Glutamatergic neuron (in vitro differentiated cells): ENCODE results near the gene S1PR5. TPM values are rescaled to one million over a fixed set of nuclear protein-coding genes. Genes with fewer than 3 reads are reported as not detected.

Experiments
- DNase-seq: peaks from one replicate; pipeline ENCODE4 v3.0.0; 2022
- H3K27ac Mint-ChIP-seq: one replicate; pipeline ENCODE4 v1.8.0; 2020; ENCODE audit warnings: mild to moderate bottlenecking, mixed read lengths, inconsistent platforms; ENCODE audit not compliant: unreplicated experiment
- H3K27me3 Mint-ChIP-seq: one replicate; pipeline ENCODE4 v1.8.0; 2020; ENCODE audit warnings: mild to moderate bottlenecking, moderate library complexity, mixed read lengths, inconsistent platforms; ENCODE audit not compliant: unreplicated experiment
- H3K36me3 Mint-ChIP-seq: one replicate; pipeline ENCODE4 v1.8.0; 2020; ENCODE audit warnings: mild to moderate bottlenecking, mixed read lengths, inconsistent platforms; ENCODE audit not compliant: unreplicated experiment
- H3K4me1 Mint-ChIP-seq: one replicate; pipeline ENCODE4 v1.8.0; 2020; ENCODE audit warnings: mild to moderate bottlenecking, low read depth, mixed read lengths, inconsistent platforms; ENCODE audit not compliant: unreplicated experiment
- H3K4me3 Mint-ChIP-seq: one replicate; pipeline ENCODE4 v1.8.0; 2020; ENCODE audit warnings: mild to moderate bottlenecking, mixed read lengths, inconsistent platforms; ENCODE audit not compliant: unreplicated experiment
- H3K9me3 Mint-ChIP-seq: one replicate; pipeline ENCODE4 v1.8.0; 2020; ENCODE audit warnings: mild to moderate bottlenecking, moderate library complexity, mixed read lengths, inconsistent platforms; ENCODE audit not compliant: unreplicated experiment
- CTCF ChIP-seq: fragments of 200-600 bp; sonication (generic); IDR thresholded peaks from one replicate; pipeline ENCODE4 v1.5.0; 2021; ENCODE audit not compliant: partially characterized antibody, unreplicated experiment
- total RNA-seq: library from RNA; stranded (reverse); fragmentation: NEBNext Ultra II Directional; extraction: Animal tissue kit (Norgen Biotek cat#: 25700); gene quantifications from one replicate; pipeline ENCODE4 v1.2.1, GENCODE V29; 2021; ENCODE audit not compliant: unreplicated experiment

S1PR5 gene
- total RNA-seq, 1 donor from 2014 or later: not detected

- no peak overlapping the region for H3K27ac Mint-ChIP-seq
- no peak for TF ChIP-seq CTCF
- peaks cover 5% of the 10 kb centered on the region for H3K27me3 Mint-ChIP-seq
- H3K4me3 Mint-ChIP-seq: no peak overlapping the region
- no peaks in the 10 kb centered on the region for H3K36me3 Mint-ChIP-seq
- no peaks in the 10 kb centered on the region for H3K9me3 Mint-ChIP-seq
- DNase-seq: no peak
- no peaks in the 10 kb centered on the region for H3K4me1 Mint-ChIP-seq
Observed at GRCh38 chr19:10525636-10526035, 8.4 kb upstream of the S1PR5 start.

- Mint-ChIP-seq H3K4me3 (no peak overlapping the region), H3K27me3 (peaks cover 13% of the 10 kb centered on the region), H3K36me3 (no peaks in the 10 kb centered on the region), H3K9me3 (peaks cover 2% of the 10 kb centered on the region), H3K4me1 (peaks cover 8% of the 10 kb centered on the region), H3K27ac (no peak overlapping the region)
- no peak for DNase-seq
- no peak for TF ChIP-seq CTCF
Observed at GRCh38 chr19:10523135-10523636, 5.9 kb upstream of the S1PR5 start.

GRCh38 chr19:10521461-10522171 is 4.4 kb upstream of the S1PR5 start:
- peaks cover 14% of the 10 kb centered on the region for H3K27me3 Mint-ChIP-seq
- no peak overlapping the region for H3K27ac Mint-ChIP-seq
- peaks cover 4% of the 10 kb centered on the region for H3K9me3 Mint-ChIP-seq
- H3K4me3 Mint-ChIP-seq: no peak overlapping the region
- DNase-seq: no peak
- no peak for TF ChIP-seq CTCF
- H3K36me3 Mint-ChIP-seq: no peaks in the 10 kb centered on the region
- H3K4me1 Mint-ChIP-seq: peaks cover 11% of the 10 kb centered on the region

GRCh38 chr19:10520652-10521318 is 3.5 kb upstream of the S1PR5 start:
- Mint-ChIP-seq H3K27me3 (peaks cover 20% of the 10 kb centered on the region), H3K36me3 (no peaks in the 10 kb centered on the region), H3K4me3 (no peak overlapping the region), H3K27ac (no peak overlapping the region), H3K4me1 (peaks cover 11% of the 10 kb centered on the region), H3K9me3 (peaks cover 4% of the 10 kb centered on the region)
- DNase-seq: no peak
- TF ChIP-seq CTCF: no peak

- Mint-ChIP-seq H3K4me1 (peaks cover 11% of the 10 kb centered on the region), H3K27me3 (peaks cover 24% of the 10 kb centered on the region), H3K9me3 (peaks cover 4% of the 10 kb centered on the region), H3K27ac (no peak overlapping the region), H3K36me3 (no peaks in the 10 kb centered on the region), H3K4me3 (peak overlapping the region; percentile 14)
- DNase-seq: no peak
- no peak for TF ChIP-seq CTCF
Observed at GRCh38 chr19:10519421-10519820, 2.2 kb upstream of the S1PR5 start.
